K562 (cell line): ENCODE results near the gene RBBP5. TPM values are rescaled to one million over a fixed set of nuclear protein-coding genes. Genes with fewer than 3 reads are reported as not detected.

Experiments
- ATF6 ChIP-seq: sonication (generic); formaldehyde crosslinking; IDR thresholded peaks from 2 replicates; pipeline ENCODE4 v1.4.0; 2020; ENCODE audit warnings: mild to moderate bottlenecking, missing genetic modification reagents
- BCOR ChIP-seq: fragments of 450-650 bp; IDR thresholded peaks from 2 replicates; pipeline ENCODE4 v1.6.1; 2016
- CHD4 ChIP-seq: fragments of 200-600 bp; sonication (generic); IDR thresholded peaks from 3 replicates; pipeline ENCODE4 v1.6.1; 2012; ENCODE audit warnings: low read depth, mild to moderate bottlenecking, mixed read lengths, low read length, inconsistent platforms; ENCODE audit not compliant: insufficient read depth, insufficient replicate concordance, poor library complexity, severe bottlenecking
- CREB1 ChIP-seq, 2 experiments: sonication (generic) in 1 of 2; formaldehyde crosslinking in 1 of 2; IDR thresholded peaks; 2 replicates each; pipeline versions ENCODE4 v1.6.1 to v1.8.0; 2012 to 2022; ENCODE audit warnings: inconsistent platforms in 1 of 2, mild to moderate bottlenecking in 1 of 2, missing genetic modification reagents in 1 of 2, moderate library complexity in 1 of 2
- CREM ChIP-seq: IDR thresholded peaks from 2 replicates; pipeline ENCODE4 v1.6.1; 2014; ENCODE audit warnings: antibody characterized with exemption, low read depth
- GTF2F1 ChIP-seq: IDR thresholded peaks from 2 replicates; pipeline ENCODE4 v1.6.1; 2011; ENCODE audit warnings: low read depth, low read length, improper control_type of control experiment
- HINFP ChIP-seq: fragments of 450-650 bp; conservative IDR thresholded peaks from 2 replicates; pipeline ENCODE4 v1.6.1; 2016; ENCODE audit warnings: missing genetic modification characterization, low read depth, mild to moderate bottlenecking, control low read depth, missing compliant biosample characterization
- IRF1 ChIP-seq: sonication (generic); formaldehyde crosslinking; IDR thresholded peaks from 2 replicates; pipeline ENCODE4 v1.8.0; 2022; ENCODE audit warnings: missing genetic modification reagents, mild to moderate bottlenecking, borderline replicate concordance
- KLF16 ChIP-seq: IDR thresholded peaks from 2 replicates; pipeline ENCODE4 v1.6.1; 2016; ENCODE audit warnings: antibody characterized with exemption
- MAFF ChIP-seq: IDR thresholded peaks from 2 replicates; pipeline ENCODE4 v1.6.1; 2012; ENCODE audit warnings: low read length, improper control_type of control experiment
- MED1 ChIP-seq: sonication (generic); formaldehyde crosslinking; IDR thresholded peaks from 2 replicates; pipeline ENCODE4 v1.8.1; 2023; ENCODE audit warnings: missing genetic modification reagents, borderline replicate concordance
- MEIS2 ChIP-seq: fragments of 450-650 bp; IDR thresholded peaks from 2 replicates; pipeline ENCODE4 v1.6.1; 2014; ENCODE audit warnings: mild to moderate bottlenecking; ENCODE audit not compliant: partially characterized antibody
- NCOA2 ChIP-seq, 2 experiments: fragments of 450-650 bp; IDR thresholded peaks; 2 replicates each; pipeline ENCODE4 v1.6.1; 2018; ENCODE audit warnings: mild to moderate bottlenecking in 2 of 2, moderate library complexity in 1 of 2; ENCODE audit not compliant: partially characterized antibody in 2 of 2
- PHB2 ChIP-seq: fragments of 450-650 bp; IDR thresholded peaks from 2 replicates; pipeline ENCODE4 v1.6.1; 2017; ENCODE audit warnings: low read depth
- PHTF2 ChIP-seq: fragments of 250-450 bp; sonication (Bioruptor Pico); IDR thresholded peaks from 2 replicates; pipeline ENCODE4 v1.5.0; 2021; ENCODE audit warnings: mild to moderate bottlenecking
- POLR2AphosphoS5 ChIP-seq: IDR thresholded peaks from 2 replicates; pipeline ENCODE4 v1.6.1; 2011; ENCODE audit warnings: mild to moderate bottlenecking, low read depth, low read length, moderate library complexity; ENCODE audit not compliant: control insufficient read depth, insufficient read depth
- RBFOX2 ChIP-seq: fragments of 200-400 bp; formaldehyde crosslinking; IDR thresholded peaks from 2 replicates; pipeline ENCODE4 v1.6.1; 2017; ENCODE audit warnings: low read depth, mild to moderate bottlenecking, low read length, moderate library complexity
- RBM22 ChIP-seq: fragments of 200-400 bp; formaldehyde crosslinking; IDR thresholded peaks from 2 replicates; pipeline ENCODE4 v1.6.1; 2018; ENCODE audit warnings: low read length, low read depth; ENCODE audit not compliant: poor library complexity, severe bottlenecking
- SAFB ChIP-seq: fragments of 200-400 bp; formaldehyde crosslinking; IDR thresholded peaks from 2 replicates; pipeline ENCODE4 v1.6.1; 2017; ENCODE audit warnings: low read depth, low read length, borderline replicate concordance
- ZNF12 ChIP-seq: sonication (generic); formaldehyde crosslinking; IDR thresholded peaks from 2 replicates; pipeline ENCODE4 v1.4.0; 2020; ENCODE audit warnings: mild to moderate bottlenecking, missing genetic modification reagents
- ZNF282 ChIP-seq: sonication (generic); formaldehyde crosslinking; IDR thresholded peaks from 2 replicates; pipeline ENCODE4 v1.8.1; 2023; ENCODE audit warnings: missing genetic modification reagents
- ZNF512 ChIP-seq: IDR thresholded peaks from 2 replicates; pipeline ENCODE4 v1.6.1; 2016; ENCODE audit warnings: missing genetic modification characterization, missing compliant biosample characterization
- polyA plus RNA-seq, 8 experiments: library from polyadenylated mRNA; depleted of rRNA in 4 of 8; stranded (reverse) in 5 of 8; unstranded in 3 of 8; fragments of >200 nt; fragmentation: Nextera tagmentation in 2 of 8; fragmentation: Illumina TruSeq in 1 of 8; extraction: Ambion mirVana in 2 of 8; extraction: Trizol in 1 of 8; gene quantifications; 2 replicates each; pipeline versions ENCODE4 v1.2.1 to v1.2.3, GENCODE V29; 2011 to 2014; ENCODE audit warnings: inconsistent platforms in 1 of 8, missing spikeins in 1 of 8
- total RNA-seq, 7 experiments: library from RNA; depleted of rRNA in 6 of 7; stranded (reverse); fragments of >200 nt in 6 of 7; fragmentation: Illumina TruSeq in 2 of 7; extraction: Trizol in 2 of 7; gene quantifications; 2 replicates each; pipeline versions ENCODE4 v1.2.1 to v1.2.3, GENCODE V29; 2011 to 2021; ENCODE audit warnings: low replicate concordance in 1 of 7

Gene RBBP5
- total and polyA plus RNA-seq, 9 of the 15 experiments (the other 6 are each of a cell fraction or from before 2014, with no cell fraction given) = 17.2 to 37.4 (median 28.4) TPM

- TF ChIP-seq ZNF512 (tag) = no peak
- peak in 1 of 2 experiments; percentile 99 for TF ChIP-seq NCOA2 (IDR thresholded peaks at IDR 0.05; ENCODE audit: partially characterized antibody in 2 of 2)
- TF ChIP-seq CREB1 (IDR thresholded peaks at IDR 0.05) = peak; percentile 87
- TF ChIP-seq CREB1 (CRISPR knock-in tag; IDR thresholded peaks at IDR 0.05) = peak; percentile 88
- 0 out of 2 replicates have a peak, but pooled peaks have one; percentile 48 for TF ChIP-seq ATF6 (CRISPR knock-in tag)
- peak; percentile 69 for TF ChIP-seq KLF16
- peak; percentile 75; the same call in 1 of the 2 replicates for TF ChIP-seq PHTF2 (CRISPR knock-in tag)
- TF ChIP-seq MEIS2 = no peak
- peak; percentile 67 for TF ChIP-seq BCOR
- no peak for TF ChIP-seq HINFP (tag)
- TF ChIP-seq MED1 (CRISPR knock-in tag) = no peak
- TF ChIP-seq MAFF = peak; percentile 21; the same call in 1 of the 2 replicates
- TF ChIP-seq IRF1 (CRISPR knock-in tag) = no peak
- no peak for TF ChIP-seq RBM22
- TF ChIP-seq CREM = peak; percentile 96
- no peak for TF ChIP-seq PHB2
- TF ChIP-seq ZNF12 = 0 out of 2 replicates have a peak, but pooled peaks have one; percentile 30
- TF ChIP-seq ZNF282 (CRISPR knock-in tag) = no peak
- no peak for TF ChIP-seq SAFB
- peak; percentile 29; the same call in 1 of the 2 replicates for TF ChIP-seq GTF2F1
- TF ChIP-seq POLR2AphosphoS5 = peak; percentile 93
- TF ChIP-seq RBFOX2 = peak; percentile 96
- TF ChIP-seq CHD4 = no peak
Measured at GRCh38 chr1:205121660-205122488, at the start of gene RBBP5 (continued).
